OCI-LY7 (cell line): ENCODE results near the gene NDUFA13. TPM values are rescaled to one million over a fixed set of nuclear protein-coding genes. Genes with fewer than 3 reads are reported as not detected.

Experiments used
- BruUV-seq: library from RNA; stranded (reverse); fragments of 400-500 nt; replicated peaks from 2 replicates; lab custom pipeline; 2021; lab: Mats Ljungman, UMichigan
- CTCF ChIA-PET: fragments of 300-600 bp; sonication (Branson Sonifier 250); formaldehyde crosslinking; loops from one replicate; lab custom pipeline; 2022; ENCODE audit warnings: antibody characterized with exemption; ENCODE audit not compliant: unreplicated experiment; lab: Charles Lee
- POLR2A ChIA-PET: fragments of 300-600 bp; sonication (Branson Sonifier 250); formaldehyde crosslinking; loops from one replicate; lab custom pipeline; 2022; ENCODE audit warnings: antibody characterized with exemption; lab: Charles Lee
- DNase-seq: peaks from one replicate; pipeline ENCODE4 v3.0.0-alpha.2; 2015; ENCODE audit warnings: low spot score
- H2AFZ ChIP-seq: fragments of 200-600 bp; sonication (generic), shearing (Covaris generic); 2 replicates; pipeline ENCODE4 v1.6.1; 2014; ENCODE audit warnings: mild to moderate bottlenecking, antibody characterized with exemption, low read length, moderate library complexity
- H3K27ac ChIP-seq: fragments of 200-600 bp; sonication (generic); 2 replicates; pipeline ENCODE4 v1.5.1; 2014; ENCODE audit warnings: mixed run types, low read depth, mild to moderate bottlenecking, moderate library complexity, low read length, inconsistent platforms; ENCODE audit not compliant: poor library complexity, severe bottlenecking
- H3K36me3 ChIP-seq: fragments of 200-600 bp; sonication (generic); 2 replicates; pipeline ENCODE4 v1.6.1; 2014; ENCODE audit warnings: mild to moderate bottlenecking, antibody characterized with exemption, low read length, moderate library complexity, mixed read lengths; ENCODE audit not compliant: insufficient read depth
- H3K4me1 ChIP-seq: fragments of 200-600 bp; sonication (generic); 2 replicates; pipeline ENCODE4 v1.5.1; 2014; ENCODE audit warnings: mild to moderate bottlenecking, low read length; ENCODE audit not compliant: insufficient read depth, poor library complexity, severe bottlenecking
- H3K4me2 ChIP-seq: fragments of 200-600 bp; sonication (generic); 2 replicates; pipeline ENCODE4 v1.6.1; 2014; ENCODE audit warnings: mild to moderate bottlenecking, low read length
- H3K4me3 ChIP-seq: fragments of 200-600 bp; sonication (generic); 2 replicates; pipeline ENCODE4 v1.5.1; 2014; ENCODE audit warnings: mild to moderate bottlenecking, low read depth, low read length; ENCODE audit not compliant: poor library complexity, severe bottlenecking
- H3K79me2 ChIP-seq: fragments of 200-600 bp; sonication (generic); 2 replicates; pipeline ENCODE4 v1.6.1; 2016; ENCODE audit warnings: low read depth, mild to moderate bottlenecking, low read length, moderate library complexity, mixed read lengths; ENCODE audit not compliant: insufficient read depth
- H3K9me2 ChIP-seq: fragments of 200-600 bp; sonication (generic); 2 replicates; pipeline ENCODE4 v1.6.1; 2016; ENCODE audit warnings: mild to moderate bottlenecking, low read length, mixed read lengths; ENCODE audit not compliant: insufficient read depth
- H3K9me3 ChIP-seq: fragments of 200-600 bp; sonication (generic); 2 replicates; pipeline ENCODE4 v1.6.1; 2014; ENCODE audit warnings: mild to moderate bottlenecking, mixed run types, low read length, mixed read lengths
- H4K20me1 ChIP-seq: fragments of 200-600 bp; sonication (generic); 2 replicates; pipeline ENCODE4 v1.6.1; 2014; ENCODE audit warnings: mild to moderate bottlenecking, antibody characterized with exemption, low read length, moderate library complexity, mixed read lengths; ENCODE audit not compliant: insufficient read depth
- CTCF ChIP-seq: fragments of 200-600 bp; sonication (generic); conservative IDR thresholded peaks from 2 replicates; pipeline ENCODE4 v1.5.1; 2014; ENCODE audit warnings: mild to moderate bottlenecking, antibody characterized with exemption, low read length, moderate library complexity, mixed read lengths
- EZH2phosphoT487 ChIP-seq: fragments of 200-600 bp; sonication (generic); IDR thresholded peaks from 2 replicates; pipeline ENCODE4 v1.6.1; 2018; ENCODE audit warnings: low read depth, borderline replicate concordance, mild to moderate bottlenecking, mixed run types, antibody characterized with exemption, low read length, moderate library complexity, mixed read lengths
- intact Hi-C: fragments of 100-400 bp; cut with micrococcal nuclease; formaldehyde crosslinking; loops from one replicate; pipeline ENCODE4 v1.10.0; 2022; ENCODE audit not compliant: unreplicated experiment
- total RNA-seq, 2 experiments: library from RNA; depleted of rRNA in 1 of 2; stranded (reverse); fragments of >200 nt in 1 of 2; shearing (Covaris generic) in 1 of 2; gene quantifications; 2 replicates each; pipeline ENCODE4 v1.2.3, GENCODE V29; 2014 to 2022

Gene NDUFA13
- total RNA-seq, 2 experiments from 2014 or later, result 275 to 429 TPM

GRCh38 chr19:19510432-19510831 is 5.6 kb upstream of the NDUFA13 start:
- Histone ChIP-seq H3K4me3 (no peak overlapping the region), H3K79me2 (no peaks in the 10 kb centered on the region), H3K9me2 (no peaks in the 10 kb centered on the region), H3K4me1 (peaks cover 13% of the 10 kb centered on the region), H2AFZ (no peak overlapping the region), H3K27ac (no peak overlapping the region), H3K9me3 (no peaks in the 10 kb centered on the region), H3K4me2 (no peak overlapping the region), H4K20me1 (no peaks in the 10 kb centered on the region), H3K36me3 (peaks cover 26% of the 10 kb centered on the region)
- TF ChIP-seq EZH2phosphoT487 (no peak), CTCF (no peak)
- no peak for DNase-seq
- intact Hi-C loops, result no loop called here
- no TSS peak for BruUV-seq
- ChIA-PET CTCF (no interaction called here), POLR2A (no interaction called here)

- intact Hi-C loops, result no loop called here
- H2AFZ ChIP-seq, result no peak overlapping the region
- peaks cover 25% of the 10 kb centered on the region for H3K79me2 ChIP-seq
- no peaks in the 10 kb centered on the region for H4K20me1 ChIP-seq
- H3K4me2 ChIP-seq, result no peak overlapping the region
- ChIA-PET POLR2A (no interaction called here), CTCF (no interaction called here)
- H3K9me3 ChIP-seq, result no peaks in the 10 kb centered on the region
- no peaks in the 10 kb centered on the region for H3K9me2 ChIP-seq
- peaks cover 5% of the 10 kb centered on the region; the same call in 1 of the 2 replicates for H3K36me3 ChIP-seq
- no peak for DNase-seq
- H3K4me3 ChIP-seq, result no peak overlapping the region
- TF ChIP-seq CTCF, result no peak
- TF ChIP-seq EZH2phosphoT487, result no peak
- H3K27ac ChIP-seq, result no peak overlapping the region
- BruUV-seq, result no TSS peak
- peaks cover 21% of the 10 kb centered on the region for H3K4me1 ChIP-seq
Observed at GRCh38 chr19:19513682-19514081, 2.3 kb upstream of the NDUFA13 start.

DNA sequence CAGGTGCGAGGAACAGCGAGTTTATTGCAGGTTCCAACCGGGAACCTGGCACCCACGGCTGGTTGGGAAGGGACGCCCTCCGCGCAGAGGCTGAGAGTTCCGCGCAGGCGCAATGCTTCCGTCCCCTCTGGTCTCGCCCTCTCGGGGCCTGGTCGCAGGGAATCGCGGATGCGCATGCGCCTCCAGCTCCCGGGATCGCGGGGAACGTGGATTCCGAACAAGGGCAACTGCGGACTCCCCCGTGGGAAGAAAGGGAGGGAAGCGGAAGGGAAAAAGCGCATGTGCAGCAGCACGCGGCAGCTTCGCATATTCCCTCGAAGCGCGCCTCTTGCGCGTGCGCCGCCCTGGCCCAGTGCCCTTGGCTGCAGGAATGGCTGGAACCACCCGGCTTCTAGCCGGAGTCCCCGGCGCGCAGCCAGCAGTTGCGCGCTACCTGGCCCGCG is 1.8 kb upstream of the NDUFA13 start:
- intact Hi-C loops, result no loop called here
- CTCF ChIA-PET, result no interaction called here

More for the DNA sequence above, 1.8 kb upstream of the NDUFA13 start:
- TF ChIP-seq EZH2phosphoT487 (no peak), CTCF (no peak)
- no peaks in the 10 kb centered on the region for H3K9me3 ChIP-seq
- no peak overlapping the region for H3K4me2 ChIP-seq
- POLR2A ChIA-PET, result no interaction called here
- no peak overlapping the region for H2AFZ ChIP-seq
- no peaks in the 10 kb centered on the region for H3K9me2 ChIP-seq
- no TSS peak for BruUV-seq
- H3K27ac ChIP-seq, result no peak overlapping the region
- H3K79me2 ChIP-seq, result peaks cover 30% of the 10 kb centered on the region
- no peaks in the 10 kb centered on the region for H4K20me1 ChIP-seq
- no peak overlapping the region for H3K4me3 ChIP-seq
- peaks cover 9% of the 10 kb centered on the region for H3K36me3 ChIP-seq
- peaks cover 25% of the 10 kb centered on the region for H3K4me1 ChIP-seq
- no peak for DNase-seq
